GM18873 (cell line): ENCODE data around the gene CTTNBP2.

Source experiments
- ATAC-seq: cut with Tn5 transposase; IDR thresholded peaks from one replicate; pipeline ENCODE4 v1.9.1; 2021; ENCODE audit warnings: mild to moderate bottlenecking, moderate library complexity, moderate number of reproducible peaks; ENCODE audit not compliant: unreplicated experiment, low FRiP score

CTTNBP2 gene

GRCh38 chr7:117829450-117830117, 43.7 kb downstream of the CTTNBP2 start:
- ATAC-seq = no peak

- ATAC-seq = no peak
These were observed 44.4 kb downstream of the CTTNBP2 start for GRCh38 chr7:117828825-117829224.

- ATAC-seq = no peak
These were observed 45.4 kb downstream of the CTTNBP2 start for GRCh38 chr7:117827862-117828261.

- ATAC-seq = no peak
These were observed 48.1 kb downstream of the CTTNBP2 start for GRCh38 chr7:117825132-117825531.

GRCh38 chr7:117824592-117824991, 48.6 kb downstream of the CTTNBP2 start:
- no peak for ATAC-seq

GRCh38 chr7:117819558-117819957, 53.7 kb downstream of the CTTNBP2 start:
- ATAC-seq = no peak

- ATAC-seq = no peak
These were observed 55.0 kb downstream of the CTTNBP2 start for GRCh38 chr7:117818232-117818631.

- ATAC-seq = no peak
These were observed 56.5 kb downstream of the CTTNBP2 start for GRCh38 chr7:117816727-117817126.

- ATAC-seq = no peak
These were observed 61.5 kb downstream of the CTTNBP2 start for GRCh38 chr7:117811696-117812095.

GRCh38 chr7:117810642-117811512, 62.4 kb downstream of the CTTNBP2 start:
- ATAC-seq = no peak

- ATAC-seq = no peak
These were observed 63.3 kb downstream of the CTTNBP2 start for GRCh38 chr7:117809958-117810357.

- ATAC-seq = no peak
These were observed 64.1 kb downstream of the CTTNBP2 start for GRCh38 chr7:117808910-117809705.

GRCh38 chr7:117808341-117808757, 64.9 kb downstream of the CTTNBP2 start:
- ATAC-seq = no peak

GRCh38 chr7:117807676-117808075, 65.6 kb downstream of the CTTNBP2 start:
- no peak for ATAC-seq

- ATAC-seq = no peak
These were observed 67.2 kb downstream of the CTTNBP2 start for GRCh38 chr7:117806011-117806410.

GRCh38 chr7:117805241-117805640, 68.0 kb downstream of the CTTNBP2 start:
- no peak for ATAC-seq

GRCh38 chr7:117803476-117803875, 69.8 kb downstream of the CTTNBP2 start:
- no peak for ATAC-seq

GRCh38 chr7:117802660-117803059, 70.6 kb downstream of the CTTNBP2 start:
- ATAC-seq = no peak

GRCh38 chr7:117800841-117801240, 72.4 kb downstream of the CTTNBP2 start:
- no peak for ATAC-seq

- no peak for ATAC-seq
These were observed 72.8 kb downstream of the CTTNBP2 start for GRCh38 chr7:117800406-117800805.

- no peak for ATAC-seq
These were observed 76.4 kb downstream of the CTTNBP2 start for GRCh38 chr7:117796889-117797288.
